LNCAP (cell line): ENCODE results near the gene QKI.

Source experiments
- CTCF ChIP-seq: fragments of 450-650 bp; IDR thresholded peaks from 2 replicates; pipeline ENCODE4 v1.5.1; 2017; ENCODE audit warnings: mild to moderate bottlenecking

Gene QKI

GRCh38 chr6:163459007-163459406, 44.5 kb downstream of the QKI start:
- no peak for TF ChIP-seq CTCF

GRCh38 chr6:163459536-163459935, 45.0 kb downstream of the QKI start:
- no peak for TF ChIP-seq CTCF

DNA sequence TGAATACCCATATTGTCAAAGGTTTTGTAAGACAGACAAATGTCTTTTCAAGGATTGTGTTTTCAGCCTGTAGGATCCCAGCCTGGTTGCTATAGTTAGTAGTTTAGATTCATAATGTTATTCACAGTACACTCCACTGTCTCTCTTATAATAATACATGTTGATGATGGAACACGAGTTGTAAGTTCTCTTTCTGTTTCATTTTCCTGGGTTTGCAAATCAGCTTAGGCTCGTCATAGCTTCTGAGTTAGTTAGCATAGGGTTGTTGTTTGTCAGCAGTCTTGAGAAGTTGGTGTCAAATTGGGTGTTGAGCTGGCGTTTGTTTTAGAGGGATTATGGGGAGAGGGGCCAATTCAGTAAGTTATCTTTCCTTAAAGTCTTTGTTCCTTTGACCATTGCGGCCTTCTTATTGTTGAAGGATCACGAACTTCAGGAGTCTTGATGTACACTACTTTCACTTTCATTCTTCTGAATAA, 45.8 kb downstream of the QKI start:
- TF ChIP-seq CTCF: no peak

DNA sequence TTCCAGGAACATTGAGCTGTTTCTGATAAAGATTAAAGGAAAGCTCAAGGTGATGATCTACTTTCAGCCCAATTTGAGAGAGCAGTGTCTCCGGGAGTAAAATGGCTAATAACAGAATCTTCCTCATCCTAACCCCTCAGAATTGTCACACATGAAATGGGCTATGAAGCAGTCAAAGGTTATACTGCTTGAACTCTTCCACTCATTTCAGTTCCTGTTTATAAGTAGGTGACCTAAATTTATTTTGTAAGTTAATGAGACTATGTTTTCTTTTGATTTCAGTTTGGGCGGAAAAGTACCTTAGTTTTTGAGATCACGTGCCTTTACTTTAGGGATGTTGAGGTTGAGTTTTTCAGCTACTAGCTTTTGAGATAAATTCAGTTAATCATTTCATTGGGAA, 47.2 kb downstream of the QKI start:
- no peak for TF ChIP-seq CTCF

- no peak for TF ChIP-seq CTCF
Measured at GRCh38 chr6:163463180-163463579, 48.7 kb downstream of the QKI start.

DNA sequence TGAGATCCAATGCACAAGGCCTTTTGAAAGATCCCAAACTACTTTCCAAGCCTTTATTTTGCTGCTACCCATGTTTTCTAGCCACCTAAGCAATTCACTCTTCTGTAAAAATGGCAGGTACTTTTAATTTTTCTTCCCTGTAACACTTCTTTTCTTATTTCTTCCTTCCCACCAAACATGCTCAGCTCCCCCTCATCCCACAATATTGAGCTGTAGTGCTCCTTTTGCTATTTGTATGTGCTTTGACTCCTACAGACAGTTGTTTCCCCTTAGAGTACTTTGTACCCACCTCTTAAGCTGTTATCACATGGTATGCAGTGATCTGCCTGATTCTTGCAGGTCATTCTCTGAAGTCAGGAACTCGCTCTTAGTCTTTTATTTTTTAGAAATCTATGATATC, 49.3 kb downstream of the QKI start:
- TF ChIP-seq CTCF: no peak

- TF ChIP-seq CTCF: no peak
Measured at GRCh38 chr6:163466839-163467390, 52.4 kb downstream of the QKI start.

DNA sequence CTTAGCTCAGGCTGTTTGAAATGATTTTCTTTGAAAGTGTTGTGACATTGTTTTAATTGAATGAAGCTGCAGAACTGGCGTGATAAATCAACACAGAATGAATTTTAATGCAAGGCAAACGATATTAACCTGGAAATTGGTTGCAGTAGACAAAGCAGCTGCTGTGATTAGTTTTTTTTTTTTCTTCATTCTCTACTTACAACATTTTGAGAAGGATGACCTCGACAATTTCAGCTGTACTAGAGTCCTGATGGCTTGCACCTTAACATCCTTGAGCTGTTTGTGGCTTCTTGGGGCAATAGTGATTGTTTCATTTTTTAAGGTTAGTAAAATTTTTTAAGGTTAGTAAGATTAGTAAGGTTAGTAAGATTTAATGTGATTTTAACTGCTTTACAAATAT, 54.2 kb downstream of the QKI start:
- no peak for TF ChIP-seq CTCF
